Measurements from ENCODE around the gene HYDIN. TPM values are rescaled to one million over a fixed set of nuclear protein-coding genes. Genes with fewer than 3 reads are reported as not detected.

The HYDIN gene
- total RNA-seq, 1 donor from 2014 or later: 7.5 TPM

DNA sequence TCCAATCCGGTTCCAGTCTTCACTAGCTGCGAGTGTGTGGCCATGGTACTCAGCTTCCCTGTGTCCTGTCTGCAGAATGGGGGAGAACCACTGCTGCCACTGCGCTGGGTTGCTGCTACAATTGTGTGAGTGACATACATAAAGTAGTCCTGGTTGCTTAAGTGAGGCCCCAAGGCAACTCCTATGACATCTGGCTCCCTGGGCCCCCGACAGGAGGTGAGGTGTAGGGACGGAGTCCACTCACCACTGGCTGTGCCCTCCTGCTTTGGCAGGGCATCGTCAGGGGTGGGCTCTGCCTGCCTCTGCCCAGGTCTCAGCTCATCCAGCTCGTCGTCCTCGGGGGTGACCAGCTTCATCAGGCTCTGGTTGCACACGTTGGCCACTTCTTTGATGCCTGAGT is 450.0 kb downstream of the HYDIN start:
- Mint-ChIP-seq H3K36me3 (ENCODE audit: low read depth) (peaks cover 22% of the 10 kb centered on the region), H3K27ac (ENCODE audit: unreplicated experiment) (no peak overlapping the region), H3K9me3 (no peaks in the 10 kb centered on the region), H3K4me3 (no peak overlapping the region), H3K4me1 (no peaks in the 10 kb centered on the region), H3K27me3 (ENCODE audit: low read depth) (peaks cover 3% of the 10 kb centered on the region)
- no peak for DNase-seq (ENCODE audit: low read depth, low spot score)
- TF ChIP-seq, protein P1, sequence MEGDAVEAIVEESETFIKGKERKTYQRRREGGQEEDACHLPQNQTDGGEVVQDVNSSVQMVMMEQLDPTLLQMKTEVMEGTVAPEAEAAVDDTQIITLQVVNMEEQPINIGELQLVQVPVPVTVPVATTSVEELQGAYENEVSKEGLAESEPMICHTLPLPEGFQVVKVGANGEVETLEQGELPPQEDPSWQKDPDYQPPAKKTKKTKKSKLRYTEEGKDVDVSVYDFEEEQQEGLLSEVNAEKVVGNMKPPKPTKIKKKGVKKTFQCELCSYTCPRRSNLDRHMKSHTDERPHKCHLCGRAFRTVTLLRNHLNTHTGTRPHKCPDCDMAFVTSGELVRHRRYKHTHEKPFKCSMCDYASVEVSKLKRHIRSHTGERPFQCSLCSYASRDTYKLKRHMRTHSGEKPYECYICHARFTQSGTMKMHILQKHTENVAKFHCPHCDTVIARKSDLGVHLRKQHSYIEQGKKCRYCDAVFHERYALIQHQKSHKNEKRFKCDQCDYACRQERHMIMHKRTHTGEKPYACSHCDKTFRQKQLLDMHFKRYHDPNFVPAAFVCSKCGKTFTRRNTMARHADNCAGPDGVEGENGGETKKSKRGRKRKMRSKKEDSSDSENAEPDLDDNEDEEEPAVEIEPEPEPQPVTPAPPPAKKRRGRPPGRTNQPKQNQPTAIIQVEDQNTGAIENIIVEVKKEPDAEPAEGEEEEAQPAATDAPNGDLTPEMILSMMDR (conservative IDR thresholded peaks at IDR 0.05): no peak

DNA sequence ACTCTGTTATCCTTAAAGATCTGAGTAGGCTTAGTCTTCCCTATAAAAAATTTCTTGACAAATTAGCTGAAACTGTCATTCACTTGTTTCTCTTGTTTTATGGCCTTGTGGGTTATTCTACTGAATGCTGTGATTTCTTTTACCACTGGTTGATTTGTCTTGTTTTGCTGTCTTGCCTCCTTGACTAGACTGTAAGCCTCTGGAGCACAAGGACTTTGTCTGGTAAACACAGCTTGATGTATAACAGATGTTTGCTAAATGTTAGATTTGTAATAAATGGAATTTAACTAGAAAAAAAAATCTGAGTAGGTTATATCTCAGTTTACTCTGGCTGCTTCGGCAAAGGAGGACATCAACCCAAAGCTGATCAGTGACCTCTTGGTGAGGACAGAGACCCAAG is 451.2 kb downstream of the HYDIN start:
- no peak for DNase-seq (ENCODE audit: low read depth, low spot score)
- Mint-ChIP-seq H3K27ac (ENCODE audit: unreplicated experiment) (no peak overlapping the region), H3K4me3 (no peak overlapping the region), H3K9me3 (no peaks in the 10 kb centered on the region), H3K27me3 (ENCODE audit: low read depth) (peaks cover 3% of the 10 kb centered on the region), H3K36me3 (ENCODE audit: low read depth) (peaks cover 22% of the 10 kb centered on the region), H3K4me1 (no peaks in the 10 kb centered on the region)
- TF ChIP-seq, protein P1 (conservative IDR thresholded peaks at IDR 0.05): no peak

DNA sequence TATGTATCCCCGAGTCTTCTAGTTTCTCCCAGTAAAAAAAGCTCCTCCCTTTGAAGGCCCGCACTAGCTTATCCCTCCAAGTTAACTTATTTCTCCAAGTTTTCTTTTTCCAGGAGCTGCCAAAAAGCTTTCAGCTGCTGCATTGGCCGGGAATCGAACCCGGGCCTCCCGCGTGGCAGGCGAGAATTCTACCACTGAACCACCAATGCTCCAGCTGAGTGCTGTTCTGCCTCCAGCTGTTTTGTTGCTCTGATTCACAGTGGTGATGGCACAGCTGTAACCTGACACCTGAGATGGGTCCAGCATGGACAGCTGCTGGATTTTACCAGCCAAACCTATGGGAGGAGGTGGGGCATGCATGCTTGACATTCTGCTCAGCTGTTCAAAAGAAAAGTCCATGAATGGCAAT is 451.6 kb downstream of the HYDIN start:
- TF ChIP-seq, protein P1 (conservative IDR thresholded peaks at IDR 0.05): no peak
- Mint-ChIP-seq H3K27me3 (ENCODE audit: low read depth) (peaks cover 3% of the 10 kb centered on the region), H3K27ac (ENCODE audit: unreplicated experiment) (peak overlapping the region; percentile 81), H3K9me3 (no peaks in the 10 kb centered on the region), H3K4me3 (peak overlapping the region; percentile 77), H3K4me1 (no peaks in the 10 kb centered on the region), H3K36me3 (ENCODE audit: low read depth) (peaks cover 22% of the 10 kb centered on the region)
- peak; percentile 57 for DNase-seq (ENCODE audit: low read depth, low spot score)

DNA sequence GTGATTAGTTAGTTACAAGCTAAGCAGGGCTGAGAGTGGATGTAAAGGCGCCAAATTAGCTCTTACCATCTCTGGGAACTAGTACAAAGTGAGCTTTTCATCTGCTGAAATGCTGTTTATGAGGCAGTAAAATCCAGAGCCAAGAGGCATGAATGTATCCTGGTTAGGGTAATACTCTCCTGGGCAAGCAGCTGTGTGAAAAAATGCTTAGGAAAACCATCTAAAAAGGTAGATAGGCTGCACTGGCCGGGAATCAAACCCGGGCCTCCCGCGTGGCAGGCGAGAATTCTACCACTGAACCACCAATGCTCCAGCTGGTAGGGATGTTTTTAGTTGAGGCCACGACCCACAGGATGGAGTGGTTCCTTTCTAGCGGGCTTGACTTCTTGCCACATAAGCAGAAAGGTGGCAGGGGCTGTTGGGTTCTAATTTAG is 452.5 kb downstream of the HYDIN start:
- no peak for DNase-seq (ENCODE audit: low read depth, low spot score)
- H3K4me1 Mint-ChIP-seq: no peaks in the 10 kb centered on the region
- peaks cover 18% of the 10 kb centered on the region for H3K36me3 Mint-ChIP-seq (ENCODE audit: low read depth)
- H3K27me3 Mint-ChIP-seq (ENCODE audit: low read depth): peaks cover 3% of the 10 kb centered on the region
- no peaks in the 10 kb centered on the region for H3K9me3 Mint-ChIP-seq
- H3K4me3 Mint-ChIP-seq: no peak overlapping the region
- TF ChIP-seq, protein P1 (conservative IDR thresholded peaks at IDR 0.05): no peak
- H3K27ac Mint-ChIP-seq (ENCODE audit: unreplicated experiment): no peak overlapping the region

DNA sequence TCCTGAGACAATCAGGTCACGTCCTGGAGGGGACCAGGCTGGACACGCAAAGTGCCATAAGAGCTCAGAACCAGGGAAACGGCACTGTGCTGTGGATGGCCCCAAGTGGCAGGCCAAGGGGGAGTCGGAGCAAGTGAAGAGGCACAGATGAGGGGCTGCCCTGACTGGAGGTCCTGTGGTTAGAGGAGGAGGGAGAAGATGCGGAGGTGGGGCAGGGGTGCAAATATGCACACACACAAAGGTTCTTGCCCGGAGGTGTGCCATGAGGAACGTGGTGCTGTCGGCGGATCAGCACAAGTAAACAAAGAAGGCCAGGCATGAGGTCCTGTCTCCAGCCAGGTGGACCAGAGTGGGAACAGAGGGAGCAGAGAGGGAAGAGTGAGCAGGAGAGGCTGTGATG is 453.0 kb downstream of the HYDIN start:
- peaks cover 18% of the 10 kb centered on the region for H3K36me3 Mint-ChIP-seq (ENCODE audit: low read depth)
- no peak overlapping the region for H3K4me3 Mint-ChIP-seq
- no peak for DNase-seq (ENCODE audit: low read depth, low spot score)
- H3K4me1 Mint-ChIP-seq: no peaks in the 10 kb centered on the region
- H3K27ac Mint-ChIP-seq (ENCODE audit: unreplicated experiment): no peak overlapping the region
- no peaks in the 10 kb centered on the region for H3K9me3 Mint-ChIP-seq
- peaks cover 3% of the 10 kb centered on the region for H3K27me3 Mint-ChIP-seq (ENCODE audit: low read depth)
- TF ChIP-seq, protein P1 (conservative IDR thresholded peaks at IDR 0.05): no peak

DNA sequence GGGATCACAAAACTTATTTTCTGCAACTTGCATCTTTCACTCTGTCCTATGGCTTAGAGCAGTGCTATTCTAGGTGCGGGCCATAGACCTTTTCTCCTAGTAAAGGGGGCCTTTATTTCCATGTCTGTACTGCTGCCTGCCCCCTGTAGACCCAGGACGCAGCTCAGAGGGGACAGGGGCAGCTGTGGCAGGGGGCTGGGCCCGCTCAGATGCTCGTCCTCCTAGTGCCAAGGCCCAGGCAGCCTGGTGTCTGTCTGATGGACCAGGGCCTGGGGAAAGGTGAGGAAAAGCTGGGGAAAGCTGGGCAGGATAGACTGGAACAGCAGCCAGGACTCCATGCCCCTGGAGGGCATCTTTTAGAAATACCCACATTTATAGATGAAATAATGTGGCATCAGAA is 455.1 kb downstream of the HYDIN start:
- no peak for DNase-seq (ENCODE audit: low read depth, low spot score)
- Mint-ChIP-seq H3K27me3 (ENCODE audit: low read depth) (peaks cover 3% of the 10 kb centered on the region), H3K27ac (ENCODE audit: unreplicated experiment) (no peak overlapping the region), H3K4me1 (no peaks in the 10 kb centered on the region), H3K9me3 (no peaks in the 10 kb centered on the region), H3K36me3 (ENCODE audit: low read depth) (peaks cover 5% of the 10 kb centered on the region), H3K4me3 (no peak overlapping the region)
- TF ChIP-seq, protein P1 (conservative IDR thresholded peaks at IDR 0.05): no peak

Measured in neural crest cell (in vitro differentiated cells).